ENCODE measurements around the gene UGT1A3.

The UGT1A3 gene

DNA sequence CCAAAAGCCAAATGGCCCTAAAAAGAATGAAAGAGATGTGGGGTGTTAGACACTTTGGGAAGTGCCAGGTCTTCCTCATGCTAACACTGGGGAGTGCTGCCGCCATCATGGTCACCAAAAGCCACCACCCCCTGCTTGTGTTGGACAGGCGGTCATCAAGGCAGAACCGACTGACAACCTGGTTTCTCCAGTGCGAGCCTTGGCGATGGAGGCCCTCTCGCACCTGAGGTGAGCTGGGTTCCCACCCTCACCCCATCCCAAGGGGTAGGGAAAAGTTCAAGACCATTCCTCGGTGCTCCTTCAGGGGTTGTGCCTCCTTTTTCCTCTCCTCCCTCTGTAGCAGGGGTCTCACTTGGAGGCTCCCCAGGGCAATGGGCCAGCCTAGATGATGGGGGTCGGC lies 82.9 kb downstream of the UGT1A3 start:
- FAIRE-seq = no peak
- DNase-seq (ENCODE audit: insufficient read length, low spot score) = no peak
- TF ChIP-seq CTCF (IDR thresholded peaks at IDR 0.05; ENCODE audit: insufficient read depth, missing control alignments) = no peak

GRCh38 chr2:233813236-233814055 lies 84.6 kb downstream of the UGT1A3 start:
- no peak for TF ChIP-seq CTCF (IDR thresholded peaks at IDR 0.05; ENCODE audit: insufficient read depth, missing control alignments)
- FAIRE-seq = no peak
- no peak for DNase-seq (ENCODE audit: insufficient read length, low spot score)

- FAIRE-seq (no peak), DNase-seq (ENCODE audit: insufficient read length, low spot score) (no peak)
- no peak for TF ChIP-seq CTCF (IDR thresholded peaks at IDR 0.05; ENCODE audit: insufficient read depth, missing control alignments)
Observed at GRCh38 chr2:233814056-233814835, 85.4 kb downstream of the UGT1A3 start.

DNA sequence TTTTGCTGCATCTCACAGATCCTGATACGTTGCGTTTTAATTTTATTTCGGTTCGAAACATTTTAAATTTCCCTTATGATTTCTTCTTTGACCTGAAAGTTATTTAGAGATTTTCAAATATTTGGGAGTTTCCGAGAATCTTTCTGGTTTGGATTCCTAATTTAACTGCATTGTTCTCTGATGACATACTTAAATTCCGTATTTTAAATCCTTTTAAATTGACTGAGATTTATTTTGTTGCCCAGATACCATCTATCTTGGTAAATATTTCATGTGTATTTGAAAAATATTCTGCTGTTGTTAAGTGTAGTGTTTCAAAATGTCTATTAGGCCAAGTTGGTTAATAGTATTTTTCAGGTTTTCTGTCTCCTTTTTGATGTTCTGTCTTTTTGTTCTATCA lies 87.0 kb downstream of the UGT1A3 start:
- FAIRE-seq (no peak), DNase-seq (ENCODE audit: insufficient read length, low spot score) (no peak)
- no peak for TF ChIP-seq CTCF (IDR thresholded peaks at IDR 0.05; ENCODE audit: insufficient read depth, missing control alignments)

DNA sequence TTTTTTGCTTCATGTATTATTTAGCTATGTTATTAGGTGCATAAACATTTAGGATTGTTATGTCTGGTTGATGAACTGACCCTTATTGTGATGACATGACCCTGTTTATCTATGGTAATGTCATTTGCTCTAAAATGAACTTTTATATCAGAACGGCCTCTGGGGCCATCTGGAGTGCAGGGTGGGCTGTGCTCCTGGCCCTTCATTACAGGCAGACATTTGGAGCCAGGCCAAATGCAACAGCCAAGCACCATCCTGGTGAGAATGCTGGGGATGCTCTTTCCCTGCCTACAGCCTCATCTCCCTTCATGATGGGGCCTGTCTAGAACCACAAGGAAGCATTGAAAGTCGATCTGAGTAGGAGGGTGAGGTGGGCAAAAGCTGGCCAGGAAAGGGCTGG lies 87.5 kb downstream of the UGT1A3 start:
- no peak for TF ChIP-seq CTCF (IDR thresholded peaks at IDR 0.05; ENCODE audit: insufficient read depth, missing control alignments)
- FAIRE-seq (no peak), DNase-seq (ENCODE audit: insufficient read length, low spot score) (no peak)

DNA sequence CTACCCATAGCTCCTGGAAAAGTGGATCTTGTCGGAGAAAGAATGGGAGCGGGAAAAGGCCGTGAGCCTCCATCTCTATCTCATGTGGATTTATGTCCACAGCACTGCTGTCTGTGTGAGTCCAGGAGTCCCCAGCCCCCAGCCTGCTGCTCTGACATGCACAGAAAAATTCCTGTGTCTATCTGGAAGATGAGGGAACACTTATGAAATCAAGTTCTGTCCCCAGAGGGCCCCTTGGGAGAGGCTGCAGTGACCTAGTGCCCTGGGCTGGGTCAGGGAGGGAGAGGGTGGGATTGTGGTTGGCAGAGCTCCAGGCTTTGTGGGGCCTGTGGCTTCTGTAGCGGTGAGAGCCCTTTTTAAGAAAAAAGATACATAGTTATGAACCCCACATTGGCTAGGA lies 87.9 kb downstream of the UGT1A3 start:
- FAIRE-seq (no peak), DNase-seq (ENCODE audit: insufficient read length, low spot score) (no peak)
- no peak for TF ChIP-seq CTCF (IDR thresholded peaks at IDR 0.05; ENCODE audit: insufficient read depth, missing control alignments)
